HG02870 (cell line): ENCODE results near the gene C17orf67.

Experiments
- ATAC-seq: cut with Tn5 transposase; IDR thresholded peaks from one replicate; pipeline ENCODE4 v1.9.1; 2021; ENCODE audit warnings: mild to moderate bottlenecking, moderate library complexity; ENCODE audit not compliant: unreplicated experiment

C17orf67 gene

DNA sequence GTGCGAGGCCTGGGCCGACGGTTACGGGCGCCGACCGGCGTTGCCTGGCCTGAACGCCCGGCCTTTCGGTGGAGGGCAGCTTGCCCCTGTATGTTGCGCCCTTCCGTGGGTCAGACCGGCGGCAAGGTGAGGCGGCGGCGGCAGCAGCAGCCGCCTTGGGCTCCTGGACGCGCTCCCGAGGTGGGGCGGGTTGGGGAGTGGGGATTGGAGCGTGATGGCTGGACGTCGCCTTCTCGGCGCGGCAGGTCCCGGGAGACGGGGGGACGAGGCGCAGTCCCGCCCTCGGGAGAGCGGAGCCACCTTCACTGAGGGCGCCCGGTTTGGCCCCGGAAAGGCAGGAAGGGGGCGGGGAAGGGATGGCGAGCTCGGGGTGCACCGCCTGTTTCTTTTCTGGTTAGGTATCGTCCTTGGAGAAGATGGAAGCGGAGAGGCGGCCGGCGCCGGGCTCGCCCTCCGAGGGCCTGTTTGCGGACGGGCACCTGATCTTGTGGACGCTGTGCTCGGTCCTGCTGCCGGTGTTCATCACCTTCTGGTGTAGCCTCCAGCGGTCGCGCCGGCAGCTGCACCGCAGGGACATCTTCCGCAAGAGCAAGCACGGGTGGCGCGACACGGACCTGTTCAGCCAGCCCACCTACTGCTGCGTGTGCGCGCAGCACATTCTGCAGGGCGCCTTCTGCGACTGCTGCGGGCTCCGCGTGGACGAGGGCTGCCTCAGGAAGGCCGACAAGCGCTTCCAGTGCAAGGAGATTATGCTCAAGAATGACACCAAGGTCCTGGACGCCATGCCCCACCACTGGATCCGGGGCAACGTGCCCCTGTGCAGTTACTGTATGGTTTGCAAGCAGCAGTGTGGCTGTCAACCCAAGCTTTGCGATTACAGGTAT is 902 bp upstream of the C17orf67 start:
- peak; percentile 33 for ATAC-seq

GRCh38 chr17:56833057-56833808 is 487 bp downstream of the C17orf67 start:
- ATAC-seq: peak; percentile 33

- no peak for ATAC-seq
These were observed 1.3 kb downstream of the C17orf67 start for GRCh38 chr17:56832446-56832845.

DNA sequence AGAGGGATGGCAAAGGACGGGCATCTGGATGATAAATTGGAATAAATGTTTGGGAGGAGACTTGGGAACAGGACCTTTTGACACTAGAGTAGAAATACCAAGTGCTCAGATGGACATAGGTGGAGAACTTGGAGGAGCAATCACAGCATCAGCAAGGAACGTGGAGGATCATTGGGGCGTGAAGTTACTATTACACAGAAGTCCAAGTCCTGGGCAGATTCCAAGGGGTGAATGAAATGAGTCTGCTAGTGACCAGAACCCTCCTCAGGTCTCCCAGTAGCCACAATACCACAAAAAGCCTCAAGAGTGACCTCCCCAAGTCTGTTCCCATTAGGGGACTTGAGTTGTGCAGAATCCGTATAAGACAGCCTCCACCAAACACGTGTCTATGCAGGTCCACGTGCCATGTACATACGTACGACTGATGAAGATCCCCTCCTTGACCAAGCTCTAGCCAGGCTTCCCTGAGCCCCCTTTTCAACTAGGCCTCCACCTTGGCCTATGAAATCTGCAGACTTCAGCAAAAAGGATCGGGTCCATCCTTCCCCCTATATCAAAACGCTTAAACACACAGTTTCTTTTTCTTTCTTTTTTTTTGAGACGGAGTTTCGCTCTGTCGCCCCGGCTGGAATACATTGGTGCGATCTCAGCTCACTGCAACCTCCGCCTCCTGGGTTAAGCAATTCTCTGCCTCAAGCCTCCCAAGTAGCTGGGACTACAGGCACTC is 2.2 kb downstream of the C17orf67 start:
- no peak for ATAC-seq

DNA sequence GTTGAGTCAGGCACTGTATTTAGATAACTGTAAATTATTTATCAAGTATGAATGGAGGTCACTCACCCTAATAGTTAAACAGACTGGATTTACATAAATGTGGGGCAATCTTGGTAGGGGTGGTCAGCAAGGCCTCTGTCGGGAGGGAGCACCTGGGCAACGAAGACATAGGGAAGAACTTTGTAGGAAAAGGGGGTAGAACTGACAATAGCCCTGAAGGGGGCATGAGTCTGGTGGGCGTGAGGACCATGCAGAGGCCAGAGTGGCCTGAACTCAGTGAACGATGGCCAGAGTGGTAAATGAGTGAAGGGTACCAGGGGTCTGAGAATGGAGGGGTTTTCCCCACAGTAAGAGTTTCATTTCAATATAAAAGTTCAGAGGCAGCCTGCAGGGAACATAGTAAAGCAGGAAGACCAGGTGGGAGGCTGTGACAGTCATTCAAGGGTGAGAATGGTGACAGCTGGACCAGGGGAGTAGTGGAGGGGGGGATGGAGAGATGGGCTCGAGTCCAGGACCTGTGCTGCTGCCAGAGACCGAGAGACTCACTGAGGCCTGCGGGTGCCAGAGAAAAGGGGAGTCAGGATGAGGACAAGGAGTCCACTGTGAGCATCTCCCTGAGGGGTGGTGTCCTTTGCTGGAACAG is 2.9 kb downstream of the C17orf67 start:
- no peak for ATAC-seq

GRCh38 chr17:56826611-56827414 is 6.9 kb downstream of the C17orf67 start:
- ATAC-seq: no peak

GRCh38 chr17:56824503-56824902 is 9.2 kb downstream of the C17orf67 start:
- no peak for ATAC-seq

GRCh38 chr17:56823848-56824247 is 9.9 kb downstream of the C17orf67 start:
- ATAC-seq: no peak

GRCh38 chr17:56822725-56823124 is 11.0 kb downstream of the C17orf67 start:
- no peak for ATAC-seq

GRCh38 chr17:56821847-56822534 is 11.7 kb downstream of the C17orf67 start:
- no peak for ATAC-seq

GRCh38 chr17:56820207-56820606 is 13.5 kb downstream of the C17orf67 start:
- no peak for ATAC-seq

- peak; percentile 62 for ATAC-seq
These were observed 14.1 kb downstream of the C17orf67 start for GRCh38 chr17:56819431-56820145.

DNA sequence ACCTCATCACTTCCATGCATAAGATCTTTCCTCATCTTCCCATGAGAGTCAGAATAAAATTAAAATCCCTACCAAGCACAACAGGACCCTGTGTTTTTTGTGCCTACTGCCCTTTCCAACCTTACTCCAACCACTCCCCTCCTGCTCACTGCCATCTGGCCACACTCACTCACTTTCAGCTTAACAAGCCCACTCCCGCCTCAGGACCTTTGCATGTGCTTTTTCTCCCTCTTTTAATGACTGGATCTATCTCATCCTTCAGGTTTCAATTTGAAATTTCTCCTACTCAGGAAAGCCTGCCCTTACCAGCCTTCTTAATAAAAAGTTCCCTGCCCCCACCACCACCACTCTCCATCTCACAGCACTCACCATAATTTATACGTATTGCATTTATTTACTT is 14.7 kb downstream of the C17orf67 start:
- no peak for ATAC-seq

- ATAC-seq: no peak
These were observed 16.7 kb downstream of the C17orf67 start for GRCh38 chr17:56817066-56817465.

GRCh38 chr17:56815711-56816110 is 18.0 kb downstream of the C17orf67 start:
- ATAC-seq: no peak

- ATAC-seq: no peak
These were observed 20.8 kb downstream of the C17orf67 start for GRCh38 chr17:56812901-56813388.

DNA sequence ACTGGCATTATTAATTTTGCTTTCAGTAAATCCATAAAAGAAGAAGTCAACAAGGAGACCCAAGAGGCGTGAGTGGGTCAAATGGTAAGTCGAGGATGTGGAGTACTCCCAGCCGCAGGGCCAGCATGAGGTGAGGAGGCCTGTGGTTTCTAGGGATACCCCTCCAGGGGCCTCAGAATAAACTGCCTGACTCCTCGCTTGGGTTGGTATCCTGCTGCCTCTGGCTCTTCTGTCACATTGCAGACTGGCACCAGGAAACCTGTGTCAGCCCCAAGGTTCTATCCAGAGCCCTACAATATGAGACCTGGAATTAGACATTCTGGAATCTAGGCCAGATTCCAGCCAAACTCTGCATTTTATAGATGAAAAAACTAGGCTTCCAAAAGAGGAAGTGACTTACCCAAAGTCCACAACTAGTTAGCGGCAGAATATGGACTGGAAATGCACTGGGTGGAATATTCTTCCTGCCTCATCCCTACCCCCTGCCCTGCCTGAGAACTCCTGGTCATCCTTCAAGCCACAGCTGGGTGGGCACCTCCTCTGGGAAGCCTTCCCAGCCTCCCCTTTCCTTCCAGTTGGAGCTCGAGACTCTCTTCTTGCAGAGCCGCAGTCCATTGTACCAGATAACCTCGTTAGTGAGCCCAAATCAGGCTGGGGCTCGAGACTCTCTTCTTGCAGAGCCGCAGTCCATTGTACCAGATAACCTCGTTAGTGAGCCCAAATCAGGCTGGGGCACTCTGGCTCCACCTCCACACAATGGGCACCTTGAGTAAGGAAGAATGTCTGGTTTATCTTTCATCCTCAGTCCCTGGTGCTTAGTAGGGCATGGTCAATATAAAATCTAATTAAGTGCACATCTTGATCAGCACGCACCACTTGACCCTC is 22.6 kb downstream of the C17orf67 start:
- ATAC-seq: no peak

GRCh38 chr17:56810343-56810742 is 23.4 kb downstream of the C17orf67 start:
- ATAC-seq: no peak
